Adipocyte (in vitro differentiated cells): ENCODE results near the gene ETHE1.

Source experiments
- DNase-seq: peaks from one replicate; pipeline ENCODE4 v3.0.0-alpha.2; 2015; ENCODE audit warnings: low read depth
- H3K27me3 ChIP-seq: replicated peaks from 2 replicates; pipeline ENCODE4 v1.7.0; 2013; ENCODE audit warnings: mild to moderate bottlenecking, low read length, moderate library complexity; ENCODE audit not compliant: control insufficient read depth, insufficient read depth
- H3K36me3 ChIP-seq: 2 replicates; pipeline ENCODE4 v1.7.0; 2013; ENCODE audit warnings: low read length, mild to moderate bottlenecking, moderate library complexity; ENCODE audit not compliant: control insufficient read depth, insufficient read depth, severe bottlenecking
- H3K4me1 ChIP-seq: 2 replicates; pipeline ENCODE4 v1.7.0; 2013; ENCODE audit warnings: mild to moderate bottlenecking, low read length, moderate library complexity; ENCODE audit not compliant: control insufficient read depth, insufficient read depth
- H3K4me3 ChIP-seq: 2 replicates; pipeline ENCODE4 v1.7.0; 2013; ENCODE audit warnings: mild to moderate bottlenecking, low read length, moderate library complexity
- H3K9ac ChIP-seq: 2 replicates; pipeline ENCODE4 v1.7.0; 2013; ENCODE audit warnings: mild to moderate bottlenecking, low read length, moderate library complexity
- H3K9me3 ChIP-seq: 2 replicates; pipeline ENCODE4 v1.7.0; 2013; ENCODE audit warnings: mild to moderate bottlenecking, low read length, moderate library complexity; ENCODE audit not compliant: control insufficient read depth

The ETHE1 gene

DNA sequence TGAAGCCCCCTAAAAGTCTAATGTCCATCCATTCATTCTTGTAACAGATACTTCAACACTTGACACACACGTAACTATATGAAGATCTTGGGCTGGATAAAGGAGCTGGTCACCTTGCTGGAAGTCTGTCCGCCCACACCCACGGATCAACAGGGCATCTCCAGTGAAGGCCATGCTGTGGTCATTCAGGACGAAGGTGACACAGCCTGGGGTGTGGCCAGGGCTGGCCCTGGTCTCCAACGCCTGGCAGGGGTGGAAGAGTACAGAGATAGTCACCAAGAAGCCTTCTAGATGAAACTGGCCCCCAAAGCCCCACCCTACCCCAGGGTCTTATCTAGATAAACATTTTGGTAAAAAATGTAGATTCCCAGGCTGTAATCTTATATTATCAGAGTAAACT is 15.7 kb downstream of the ETHE1 start:
- Histone ChIP-seq H3K4me1 (no peaks in the 10 kb centered on the region), H3K27me3 (no peaks in the 10 kb centered on the region), H3K36me3 (peaks cover 16% of the 10 kb centered on the region), H3K9ac (no peak overlapping the region), H3K4me3 (no peak overlapping the region), H3K9me3 (no peaks in the 10 kb centered on the region)
- no peak for DNase-seq

DNA sequence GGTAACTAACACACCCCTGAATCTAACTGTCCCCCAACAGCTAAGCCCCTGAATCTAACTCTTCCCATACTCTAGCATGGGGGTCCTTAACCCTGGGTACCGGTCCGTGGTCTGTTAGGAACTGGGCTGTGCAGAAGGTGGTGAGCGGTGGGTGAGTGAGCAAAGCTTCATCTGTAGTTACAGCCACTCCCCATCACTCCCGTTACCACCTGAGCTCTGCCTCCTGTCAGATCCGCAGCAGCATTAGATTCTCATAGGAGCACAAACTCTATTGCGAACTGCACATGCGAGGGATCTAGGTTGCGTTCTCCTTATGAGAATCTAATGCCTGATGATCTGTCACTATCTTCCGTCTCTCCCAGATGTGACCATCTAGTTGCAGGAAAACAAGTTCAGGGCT is 16.3 kb downstream of the ETHE1 start:
- H3K4me1 ChIP-seq = no peaks in the 10 kb centered on the region
- H3K36me3 ChIP-seq = peaks cover 16% of the 10 kb centered on the region
- H3K9ac ChIP-seq = no peak overlapping the region
- no peaks in the 10 kb centered on the region for H3K27me3 ChIP-seq
- H3K9me3 ChIP-seq = no peaks in the 10 kb centered on the region
- DNase-seq = no peak
- H3K4me3 ChIP-seq = no peak overlapping the region

DNA sequence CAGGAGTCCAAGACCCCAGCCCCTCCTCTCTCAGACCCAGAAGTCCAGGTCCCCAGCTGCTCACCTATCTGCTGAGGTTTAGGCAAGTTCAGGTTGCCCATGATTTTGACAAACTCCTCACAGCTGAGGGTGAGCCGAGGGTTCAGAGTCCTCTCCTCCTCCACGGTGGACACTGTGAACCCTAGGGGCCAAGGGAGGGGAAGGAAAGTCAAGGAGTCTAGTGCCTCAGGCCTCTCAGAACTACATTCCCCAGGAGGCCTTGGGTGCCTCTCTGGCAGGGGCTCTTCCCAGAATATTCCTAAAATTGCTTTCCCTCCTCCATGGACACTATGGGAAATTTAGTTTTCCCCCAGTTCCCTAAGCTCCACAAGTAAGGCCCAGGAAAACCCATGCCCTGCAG is 19.1 kb downstream of the ETHE1 start:
- H3K4me1 ChIP-seq = peaks cover 9% of the 10 kb centered on the region
- DNase-seq = no peak
- no peak overlapping the region for H3K9ac ChIP-seq
- no peaks in the 10 kb centered on the region for H3K9me3 ChIP-seq
- no peak overlapping the region for H3K4me3 ChIP-seq
- peaks cover 16% of the 10 kb centered on the region for H3K36me3 ChIP-seq
- H3K27me3 ChIP-seq = no peaks in the 10 kb centered on the region

DNA sequence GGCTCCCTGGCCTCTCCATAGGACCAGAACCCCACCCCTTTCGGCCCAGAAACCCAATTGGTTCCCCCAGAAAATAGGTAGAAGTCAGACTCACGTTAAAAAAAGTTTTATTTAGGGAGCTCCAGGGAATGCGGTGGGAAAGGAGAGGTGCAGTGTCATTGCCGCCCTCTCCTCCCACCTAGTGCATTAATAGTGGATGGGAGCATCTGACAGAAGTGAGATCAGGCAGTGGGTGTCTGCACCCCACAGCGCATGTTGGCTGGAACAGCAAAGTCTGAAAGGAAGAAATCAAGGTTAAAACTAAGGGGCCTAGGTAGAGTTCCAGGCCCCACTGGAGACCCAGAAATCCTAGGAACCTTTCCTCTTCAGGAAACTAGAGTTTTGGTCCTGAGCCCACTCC is 20.4 kb downstream of the ETHE1 start:
- Histone ChIP-seq H3K9me3 (no peaks in the 10 kb centered on the region), H3K4me3 (no peak overlapping the region), H3K9ac (no peak overlapping the region), H3K27me3 (no peaks in the 10 kb centered on the region), H3K4me1 (peaks cover 12% of the 10 kb centered on the region), H3K36me3 (peaks cover 16% of the 10 kb centered on the region)
- DNase-seq = no peak

DNA sequence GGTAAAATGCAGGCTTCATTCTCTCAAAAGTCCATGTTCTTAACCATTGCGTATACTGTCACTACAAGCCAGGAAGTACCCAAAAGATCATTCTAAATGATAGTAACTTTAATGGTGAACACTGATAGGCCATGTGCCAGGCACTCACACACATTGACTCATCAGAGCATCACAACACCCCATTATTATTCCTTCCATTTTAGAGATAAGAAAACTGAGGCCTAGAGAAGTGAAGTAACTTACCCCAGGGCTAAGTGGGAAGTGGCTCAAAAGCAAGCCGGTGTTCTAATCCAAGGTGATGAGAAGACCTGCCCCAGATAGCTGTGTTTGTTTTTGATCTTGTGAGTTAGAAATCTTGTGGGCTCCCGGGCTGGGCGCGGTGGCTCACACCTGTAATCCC is 21.1 kb downstream of the ETHE1 start:
- Histone ChIP-seq H3K36me3 (peaks cover 16% of the 10 kb centered on the region), H3K9me3 (no peaks in the 10 kb centered on the region), H3K9ac (no peak overlapping the region), H3K27me3 (no peaks in the 10 kb centered on the region), H3K4me3 (no peak overlapping the region), H3K4me1 (peaks cover 12% of the 10 kb centered on the region)
- no peak for DNase-seq

DNA sequence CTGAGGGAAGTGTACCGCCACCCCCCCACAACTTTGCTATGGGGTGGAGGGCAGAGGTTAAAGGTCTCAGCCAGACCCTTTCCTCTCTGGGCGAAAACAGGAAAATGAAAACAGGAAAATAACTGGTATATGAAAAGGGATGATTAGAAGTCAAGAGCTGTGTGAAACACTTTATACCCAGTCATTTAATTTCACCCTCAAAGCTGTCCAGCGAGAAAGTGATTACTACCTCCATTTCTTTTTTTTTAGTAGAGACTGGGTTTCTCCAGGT is 21.9 kb downstream of the ETHE1 start:
- no peaks in the 10 kb centered on the region for H3K9me3 ChIP-seq

DNA sequence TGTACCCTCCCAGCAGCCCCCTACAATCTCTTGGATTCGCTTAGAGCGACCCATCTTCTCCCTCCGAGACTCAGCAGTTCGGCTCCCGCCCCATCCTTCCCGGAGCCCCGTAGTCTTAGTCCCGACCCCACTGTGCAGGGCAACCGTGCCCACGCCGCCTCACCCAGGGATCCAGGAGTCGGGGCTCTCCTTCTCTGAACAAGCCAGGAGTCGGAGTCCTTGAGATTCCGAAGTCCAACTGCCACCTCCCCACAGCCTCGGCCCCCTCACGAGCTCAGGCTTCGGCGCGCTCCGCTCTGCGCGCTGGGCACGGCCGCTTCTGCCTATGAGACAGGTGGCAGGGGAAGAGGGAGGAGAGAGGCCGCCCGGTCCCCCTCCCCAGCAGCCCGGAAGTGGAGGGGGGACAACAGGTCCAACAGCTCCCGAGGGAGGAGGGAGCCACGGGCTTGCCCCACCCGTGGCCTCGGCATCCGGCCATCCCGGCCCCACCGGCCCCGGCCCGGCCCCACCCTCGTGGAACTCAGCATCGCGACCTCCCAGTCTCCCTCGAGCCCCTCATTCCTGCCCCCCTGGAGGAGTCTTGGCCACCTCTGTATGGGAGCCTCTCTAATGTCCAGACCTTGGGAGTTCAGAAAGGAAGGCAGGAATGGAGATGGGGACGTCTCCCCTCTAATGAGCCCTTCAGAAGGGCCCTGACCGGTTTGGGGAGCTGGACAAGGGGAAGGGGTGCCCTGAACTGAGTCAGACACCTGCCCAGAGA is 22.4 kb downstream of the ETHE1 start, which contains the start of gene PHLDB3:
Gene PHLDB3 (minus strand): TSS at position 321 of the 760 bp plus-strand sequence. CDS start 628 bp downstream, outside the sequence.
- Histone ChIP-seq H3K4me3 (peak within 1 kb of the TSS; percentile 87), H3K4me1 (peaks cover 12% of the 10 kb centered on the region), H3K9me3 (no peaks in the 10 kb centered on the region), H3K36me3 (peaks cover 6% of the 10 kb centered on the region), H3K9ac (peak within 1 kb of the TSS; percentile 85), H3K27me3 (no peaks in the 10 kb centered on the region)
- DNase-seq = peak; percentile 56

More for the DNA sequence above, 21.9 kb downstream of the ETHE1 start:
- no peak for DNase-seq
- Histone ChIP-seq H3K4me3 (no peak overlapping the region), H3K36me3 (peaks cover 11% of the 10 kb centered on the region), H3K27me3 (no peaks in the 10 kb centered on the region), H3K9ac (no peak overlapping the region), H3K4me1 (peaks cover 12% of the 10 kb centered on the region)

DNA sequence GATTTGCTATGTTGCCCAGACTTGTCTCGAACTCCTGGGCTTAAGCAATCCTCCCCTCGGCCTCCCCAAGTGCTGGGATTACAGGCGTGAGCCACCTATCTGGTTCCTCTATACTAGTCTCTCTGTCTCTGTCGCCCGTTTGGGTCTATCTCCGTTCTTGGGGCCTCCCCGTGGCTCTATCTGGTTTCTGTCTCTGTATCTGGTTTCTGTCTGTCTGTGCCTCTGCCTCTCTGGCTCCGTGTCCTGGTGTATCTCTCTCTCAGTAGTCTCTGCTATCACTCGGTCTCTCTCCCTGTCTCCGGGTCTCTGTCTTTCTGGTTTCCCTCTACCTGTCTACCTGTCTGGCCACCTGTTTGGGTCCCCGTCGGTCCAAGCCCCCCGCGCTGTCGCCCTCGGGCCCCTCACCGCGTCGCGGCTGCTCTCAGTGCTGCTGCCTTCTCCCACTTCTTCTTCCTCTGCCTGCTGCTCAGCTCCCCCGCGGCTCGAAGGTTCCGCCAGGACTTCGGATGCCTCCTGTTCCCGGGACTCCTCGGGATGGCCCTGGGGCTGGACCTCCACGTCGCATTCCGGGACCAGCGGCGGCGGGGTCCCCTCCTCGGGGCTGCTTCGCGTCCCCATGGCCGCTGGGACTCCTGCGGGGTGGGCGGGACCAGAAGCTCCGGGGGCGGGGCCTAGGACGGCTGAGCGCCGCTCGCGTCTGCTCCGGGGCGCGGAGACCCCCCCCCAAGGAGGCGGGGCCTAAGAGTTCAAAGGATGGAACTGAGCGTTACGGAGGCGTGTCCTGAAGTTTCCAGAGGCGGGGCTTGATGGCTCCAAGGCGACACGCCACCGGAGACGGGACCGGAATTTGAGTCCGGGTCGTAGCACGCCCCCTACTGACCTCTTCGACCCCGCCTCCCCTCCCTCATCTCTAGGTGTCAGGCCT is 23.2 kb downstream of the ETHE1 start:
- H3K36me3 ChIP-seq = peaks cover 4% of the 10 kb centered on the region
- H3K9ac ChIP-seq = peak overlapping the region; percentile 85
- H3K9me3 ChIP-seq = no peaks in the 10 kb centered on the region
- H3K4me1 ChIP-seq = peaks cover 13% of the 10 kb centered on the region
- H3K4me3 ChIP-seq = peak overlapping the region; percentile 87
- H3K27me3 ChIP-seq = no peaks in the 10 kb centered on the region
- peak; percentile 99 for DNase-seq

DNA sequence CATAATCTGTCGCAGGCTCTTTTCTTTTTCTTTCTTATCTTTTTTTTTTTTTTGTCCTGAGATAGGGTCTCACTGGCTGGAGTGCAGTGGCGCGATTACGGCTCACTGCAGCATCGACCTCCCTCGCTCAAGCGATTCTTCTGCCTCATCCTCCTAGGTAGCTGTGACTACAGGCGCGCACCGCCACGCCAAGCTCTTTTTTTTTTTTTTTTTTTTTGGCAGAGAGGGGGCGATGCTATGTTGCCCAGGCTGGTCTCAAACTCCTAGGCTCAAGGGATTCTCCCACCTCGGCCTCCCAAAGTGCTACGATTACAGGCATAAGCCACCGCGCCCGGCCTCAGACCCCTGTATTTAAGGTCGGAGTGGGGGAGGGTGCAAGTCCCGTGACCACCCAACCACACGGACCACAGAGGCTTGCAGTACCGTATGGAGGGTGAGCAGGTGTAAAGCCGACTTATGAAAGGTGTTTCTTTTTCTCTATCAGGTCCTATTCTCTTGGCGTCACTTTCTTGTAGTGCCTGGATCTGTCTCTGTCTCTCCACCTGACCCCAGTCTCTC is 24.5 kb downstream of the ETHE1 start:
- H3K4me1 ChIP-seq = peaks cover 16% of the 10 kb centered on the region
- DNase-seq = no peak
- H3K9me3 ChIP-seq = no peaks in the 10 kb centered on the region
- H3K36me3 ChIP-seq = no peaks in the 10 kb centered on the region
- H3K9ac ChIP-seq = peak overlapping the region; percentile 85
- H3K4me3 ChIP-seq = peak overlapping the region; percentile 87
- no peaks in the 10 kb centered on the region for H3K27me3 ChIP-seq

DNA sequence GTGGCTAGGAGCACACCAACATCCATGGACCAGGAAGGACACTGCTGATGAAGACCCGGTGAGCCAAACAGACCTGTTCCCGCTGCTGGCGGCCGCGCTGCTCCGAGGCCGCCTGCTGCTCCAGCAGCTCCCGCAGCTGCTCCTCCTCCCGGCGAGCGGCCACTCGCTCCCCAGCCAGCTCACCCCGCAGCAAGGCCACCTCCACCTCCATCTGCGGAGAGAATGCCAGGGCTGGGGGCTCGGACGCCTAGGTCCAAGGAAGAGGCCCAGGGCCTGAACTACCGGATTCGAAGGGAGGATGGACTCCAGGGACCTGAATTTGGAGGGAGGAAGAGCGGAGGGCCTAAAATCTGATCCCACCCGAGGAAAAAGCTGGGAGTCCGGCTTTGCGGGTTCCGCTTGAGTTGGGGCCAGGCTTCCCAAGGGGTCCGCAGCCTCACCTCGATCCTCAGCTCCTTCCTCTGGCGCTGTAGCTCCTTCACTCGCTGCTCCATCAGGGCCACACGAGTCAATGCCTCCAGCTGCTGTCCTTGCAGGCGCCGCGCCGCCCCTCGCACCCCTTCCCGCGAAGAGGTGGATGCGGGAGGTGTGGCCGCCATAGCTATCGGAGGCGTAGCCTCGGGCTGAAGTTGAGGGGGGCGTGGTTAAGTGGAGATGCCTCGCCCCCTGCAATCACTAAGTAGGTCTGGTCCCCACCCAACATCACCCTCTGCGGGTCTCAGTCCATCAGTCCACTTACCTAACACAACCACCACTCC is 25.2 kb downstream of the ETHE1 start:
- H3K27me3 ChIP-seq = no peaks in the 10 kb centered on the region
- no peak overlapping the region for H3K4me3 ChIP-seq
- no peaks in the 10 kb centered on the region for H3K36me3 ChIP-seq
- no peak for DNase-seq
- H3K9ac ChIP-seq = no peak overlapping the region
- H3K4me1 ChIP-seq = peaks cover 16% of the 10 kb centered on the region
- H3K9me3 ChIP-seq = no peaks in the 10 kb centered on the region

DNA sequence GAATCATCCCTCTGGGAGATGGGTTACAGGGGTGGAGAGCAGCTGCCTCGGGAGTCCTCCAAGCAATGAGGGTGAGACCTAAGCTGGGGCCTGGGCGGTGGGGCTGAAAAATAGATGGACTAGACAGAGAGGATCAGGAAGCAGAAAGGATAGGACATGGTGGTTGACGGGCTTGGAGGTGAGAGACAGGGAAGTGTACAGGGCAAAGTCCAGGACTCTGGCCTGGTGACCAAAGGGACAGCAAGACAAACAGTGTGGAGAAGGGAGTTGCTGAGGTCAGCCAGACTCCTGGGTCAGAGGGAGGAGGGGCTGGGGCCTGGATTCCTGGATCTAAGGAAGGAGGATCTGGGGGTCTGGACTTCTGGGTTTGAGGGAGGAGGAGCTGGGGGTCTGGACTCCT is 28.0 kb downstream of the ETHE1 start:
- peaks cover 12% of the 10 kb centered on the region for H3K4me1 ChIP-seq
- peaks cover 4% of the 10 kb centered on the region for H3K36me3 ChIP-seq
- no peaks in the 10 kb centered on the region for H3K9me3 ChIP-seq
- no peaks in the 10 kb centered on the region for H3K27me3 ChIP-seq
- DNase-seq = no peak
- no peak overlapping the region for H3K4me3 ChIP-seq
- no peak overlapping the region for H3K9ac ChIP-seq
